Peyer's patch (tissue), 4 donors: ENCODE results near the gene SLC36A3.

Experiments used
- POLR2A ChIP-seq, 2 donors: fragments of 450-650 bp; IDR thresholded peaks; one replicate each; pipeline ENCODE4 v1.5.1; 2017; ENCODE audit warnings: antibody characterized with exemption in 2 of 2, mild to moderate bottlenecking in 2 of 2, moderate library complexity in 2 of 2
- TF ChIP-seq, protein P1 (sequence below), 6 experiments: fragments of 450-650 bp in 4 of 6; fragments of 200-600 bp in 2 of 6; sonication (generic) in 1 of 6; IDR thresholded peaks; one replicate each; pipeline ENCODE4 v1.5.1; 2017 to 2019; ENCODE audit warnings: antibody characterized with exemption in 6 of 6, mild to moderate bottlenecking in 3 of 6, moderate library complexity in 1 of 6

DNA sequence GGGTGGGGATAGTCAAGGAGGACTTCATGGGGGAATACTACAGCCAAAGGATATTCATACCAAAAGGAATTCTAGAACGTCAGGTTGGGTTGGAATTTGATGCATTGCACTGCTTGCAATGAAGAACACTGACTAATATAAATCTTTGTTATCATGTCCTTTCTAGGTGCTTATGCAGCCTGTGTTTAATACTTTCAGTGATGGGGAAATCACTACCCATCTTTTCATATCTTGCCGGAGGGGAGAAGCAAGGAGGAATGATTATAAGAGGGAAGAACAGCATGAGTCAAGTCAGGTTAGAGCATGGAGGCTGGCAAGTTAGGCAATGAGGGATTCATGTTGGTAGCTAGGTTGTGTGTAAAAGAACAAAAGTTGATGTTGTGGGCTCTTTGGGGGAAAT is 74.6 kb downstream of the SLC36A3 start:
- TF ChIP-seq POLR2A (IDR thresholded peaks at IDR 0.05), result no peak
- TF ChIP-seq, protein P1, sequence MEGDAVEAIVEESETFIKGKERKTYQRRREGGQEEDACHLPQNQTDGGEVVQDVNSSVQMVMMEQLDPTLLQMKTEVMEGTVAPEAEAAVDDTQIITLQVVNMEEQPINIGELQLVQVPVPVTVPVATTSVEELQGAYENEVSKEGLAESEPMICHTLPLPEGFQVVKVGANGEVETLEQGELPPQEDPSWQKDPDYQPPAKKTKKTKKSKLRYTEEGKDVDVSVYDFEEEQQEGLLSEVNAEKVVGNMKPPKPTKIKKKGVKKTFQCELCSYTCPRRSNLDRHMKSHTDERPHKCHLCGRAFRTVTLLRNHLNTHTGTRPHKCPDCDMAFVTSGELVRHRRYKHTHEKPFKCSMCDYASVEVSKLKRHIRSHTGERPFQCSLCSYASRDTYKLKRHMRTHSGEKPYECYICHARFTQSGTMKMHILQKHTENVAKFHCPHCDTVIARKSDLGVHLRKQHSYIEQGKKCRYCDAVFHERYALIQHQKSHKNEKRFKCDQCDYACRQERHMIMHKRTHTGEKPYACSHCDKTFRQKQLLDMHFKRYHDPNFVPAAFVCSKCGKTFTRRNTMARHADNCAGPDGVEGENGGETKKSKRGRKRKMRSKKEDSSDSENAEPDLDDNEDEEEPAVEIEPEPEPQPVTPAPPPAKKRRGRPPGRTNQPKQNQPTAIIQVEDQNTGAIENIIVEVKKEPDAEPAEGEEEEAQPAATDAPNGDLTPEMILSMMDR (IDR thresholded peaks at IDR 0.05), result no peak
